Head of caudate nucleus (tissue), 42 donors: ENCODE measurements around the gene SCRN3.
A peak's percentile ranks its signal among the peaks of the same experiment; 100 is the strongest.
"Not testable (repeated sequence)": the region's sequence is repeated elsewhere in the genome, so short reads cannot be mapped to it uniquely, and the experiment has no call there.

Experiments
- DNase-seq, 42 donors: peaks; one replicate each; pipeline versions ENCODE4 v3.0.0 to v3.0.0-alpha.2; 2020 to 2021; ENCODE audit warnings: mixed read lengths in 7 of 42
- intact Hi-C: fragments of 100-400 bp; cut with DNase I; formaldehyde crosslinking; loops from one replicate; pipeline ENCODE4 v1.15.0; 2022

Gene SCRN3

DNA sequence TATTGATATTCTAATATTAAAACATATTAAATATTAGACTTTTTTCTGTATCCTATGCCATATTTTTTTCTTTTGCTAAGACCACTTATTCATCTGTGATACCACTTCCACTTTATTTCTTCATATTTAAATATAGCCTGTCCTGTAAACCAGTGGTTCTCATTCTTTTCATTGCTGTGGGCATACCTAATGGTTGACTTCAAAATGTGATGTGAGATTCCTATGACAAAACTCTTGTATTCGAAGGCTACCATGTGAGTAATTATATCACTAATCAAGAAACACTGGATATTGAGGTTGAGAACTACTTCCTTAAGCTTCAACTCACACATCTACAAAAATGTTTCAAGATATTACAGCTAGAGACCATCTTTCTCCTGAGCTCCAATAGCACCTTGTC, 3.6 kb downstream of the SCRN3 start:
- no peak for DNase-seq
- intact Hi-C loops = no loop called here

GRCh38 chr2:174400853-174401252, 5.3 kb downstream of the SCRN3 start:
- intact Hi-C loops = no loop called here
- DNase-seq = no peak

GRCh38 chr2:174403628-174404027, 8.1 kb downstream of the SCRN3 start:
- no peak for DNase-seq
- intact Hi-C loops = no loop called here

- intact Hi-C loops, DNase-seq: not testable (repeated sequence)
Observed at GRCh38 chr2:174410039-174410438, 14.5 kb downstream of the SCRN3 start.

DNA sequence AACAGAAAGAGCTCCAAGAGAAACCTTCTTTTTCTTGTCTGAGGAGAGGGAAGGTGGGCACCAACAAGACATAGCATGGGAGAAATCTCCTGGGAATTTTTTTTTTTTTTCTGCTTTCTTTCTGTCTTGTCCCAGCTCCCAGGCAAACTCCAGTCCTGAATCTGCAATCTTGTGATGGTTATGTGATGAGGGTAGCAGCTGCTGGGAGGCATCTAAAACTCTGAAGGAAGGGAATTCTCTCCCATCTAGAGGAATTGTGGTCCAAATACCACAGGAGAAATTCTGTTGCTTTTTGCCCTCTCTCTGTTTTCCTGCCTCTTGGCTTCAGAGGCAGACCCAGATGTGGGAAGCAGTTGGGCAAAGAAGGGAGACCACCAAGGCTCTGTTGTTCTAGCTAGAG, 16.7 kb downstream of the SCRN3 start:
- no peak for DNase-seq
- intact Hi-C loops = no loop called here

GRCh38 chr2:174428214-174428613, 32.7 kb downstream of the SCRN3 start:
- intact Hi-C loops = no loop called here
- DNase-seq = no peak

DNA sequence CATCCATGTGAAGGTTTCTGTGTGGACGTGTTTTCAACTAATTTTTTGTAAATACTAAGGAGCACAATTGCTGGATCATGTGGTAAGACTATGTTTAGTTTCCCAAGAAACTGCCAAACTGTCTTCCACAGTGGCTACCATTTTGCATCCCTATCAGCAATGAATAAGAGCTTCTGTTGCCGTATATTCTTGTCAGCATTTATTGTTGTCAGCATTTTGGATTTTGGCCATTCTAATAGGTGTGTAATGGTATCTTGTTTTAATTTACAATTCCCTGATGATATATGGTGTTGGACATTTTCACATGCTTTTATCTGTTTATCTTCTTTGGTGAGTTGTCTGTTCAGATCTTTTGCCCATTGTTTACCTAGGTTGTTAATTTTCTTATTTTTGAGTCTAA, 34.5 kb downstream of the SCRN3 start:
- no peak for DNase-seq
- intact Hi-C loops = no loop called here

- intact Hi-C loops = no loop called here
Observed at GRCh38 chr2:174431902-174432301, 36.4 kb downstream of the SCRN3 start.

DNA sequence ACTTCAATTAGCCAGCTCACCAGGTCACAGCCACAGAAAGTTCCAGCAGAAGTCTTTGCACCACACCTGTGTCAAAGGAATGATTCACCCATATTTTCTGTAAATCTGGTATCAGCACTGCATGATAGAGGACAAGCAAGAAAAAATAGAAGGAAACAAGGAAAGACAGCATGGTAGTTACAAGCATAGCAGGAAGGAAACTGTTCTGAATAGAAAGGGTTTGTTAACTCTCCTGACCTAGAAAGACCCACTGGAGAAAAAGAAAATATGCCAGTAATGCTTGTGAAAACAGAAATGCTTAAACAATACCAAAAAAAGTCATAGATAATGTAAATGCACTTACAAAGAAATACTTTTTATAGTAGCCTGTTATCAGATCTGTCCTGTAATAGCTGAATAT, 40.8 kb downstream of the SCRN3 start:
- no peak for DNase-seq
- intact Hi-C loops = no loop called here

More at GRCh38 chr2:174431902-174432301, 36.4 kb downstream of the SCRN3 start:
- no peak for DNase-seq

DNA sequence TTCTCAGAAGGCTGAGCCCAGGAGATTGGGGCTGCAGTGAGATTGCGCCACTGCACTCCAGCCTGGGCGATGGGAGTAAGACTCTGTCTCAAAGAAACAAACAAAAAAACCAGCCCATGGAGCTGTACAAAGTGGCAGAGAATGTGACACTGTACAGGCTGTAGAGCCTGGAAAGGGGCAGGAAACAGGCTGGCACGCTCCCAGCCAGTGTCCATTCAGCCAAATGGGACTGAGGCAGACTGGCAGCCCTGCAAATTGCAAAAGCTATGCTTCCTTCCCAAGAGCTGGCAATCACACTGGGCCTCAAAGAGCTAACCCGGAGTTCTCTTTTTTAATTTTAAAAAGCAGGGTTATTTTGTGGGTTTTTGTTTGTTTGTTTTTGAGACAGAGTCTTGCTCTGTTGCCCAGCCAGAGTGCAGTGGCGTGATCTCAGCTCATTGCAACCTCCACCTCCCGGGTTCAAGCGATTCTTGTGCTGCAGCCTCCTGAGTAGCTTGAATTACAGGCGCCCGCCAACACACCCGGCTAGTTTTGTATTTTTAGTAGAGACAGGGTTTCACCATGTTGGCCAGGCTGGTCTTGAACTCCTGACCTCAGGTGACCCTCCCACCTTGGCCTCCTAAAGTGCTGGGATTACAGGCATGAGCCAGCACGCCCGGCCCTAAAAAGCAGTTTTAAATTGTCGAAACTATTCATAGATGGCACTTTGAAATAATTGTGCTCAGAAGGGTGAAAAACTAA, 42.8 kb downstream of the SCRN3 start:
- intact Hi-C loops = no loop called here

DNA sequence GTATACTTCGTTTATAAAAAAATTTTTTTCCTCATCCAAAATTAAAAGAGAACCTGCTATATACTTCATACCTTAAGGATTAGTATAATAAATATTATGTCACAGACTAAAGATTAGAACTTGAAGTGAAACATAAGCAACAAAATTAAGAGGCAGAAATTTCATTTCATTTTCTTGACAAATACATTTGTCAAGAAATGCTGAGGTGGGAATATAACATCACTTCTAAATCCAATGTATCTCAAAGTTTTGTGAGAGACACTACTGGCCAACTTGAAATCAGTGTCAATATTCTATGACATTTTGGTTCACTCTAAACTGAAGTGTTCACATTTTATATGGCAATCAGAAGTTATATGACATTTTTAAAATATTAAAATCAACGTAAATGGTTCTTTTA, 43.8 kb downstream of the SCRN3 start:
- intact Hi-C loops = no loop called here
- no peak for DNase-seq

More for the DNA sequence above, 42.8 kb downstream of the SCRN3 start:
- DNase-seq = peak; percentile 56 to 95 (median 88)

DNA sequence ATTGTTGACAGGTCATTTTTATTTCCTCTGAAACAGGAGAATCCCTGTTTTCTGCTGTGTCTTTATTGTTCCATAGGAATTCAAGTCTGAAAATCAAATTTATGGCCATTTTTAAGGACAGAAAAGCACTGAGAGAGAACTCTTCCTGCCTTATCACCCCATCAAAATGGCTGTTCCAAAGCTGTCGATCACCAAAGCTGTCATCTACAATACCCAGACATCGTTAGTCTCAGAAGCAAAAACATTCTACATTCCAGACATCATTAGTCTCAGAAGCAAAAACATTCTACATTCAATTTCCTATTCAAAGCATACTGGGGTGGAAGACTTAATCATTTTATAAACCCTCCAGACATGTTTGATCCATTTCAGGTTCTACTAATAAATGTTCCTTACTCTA, 44.4 kb downstream of the SCRN3 start:
- no peak for DNase-seq
- intact Hi-C loops = no loop called here

DNA sequence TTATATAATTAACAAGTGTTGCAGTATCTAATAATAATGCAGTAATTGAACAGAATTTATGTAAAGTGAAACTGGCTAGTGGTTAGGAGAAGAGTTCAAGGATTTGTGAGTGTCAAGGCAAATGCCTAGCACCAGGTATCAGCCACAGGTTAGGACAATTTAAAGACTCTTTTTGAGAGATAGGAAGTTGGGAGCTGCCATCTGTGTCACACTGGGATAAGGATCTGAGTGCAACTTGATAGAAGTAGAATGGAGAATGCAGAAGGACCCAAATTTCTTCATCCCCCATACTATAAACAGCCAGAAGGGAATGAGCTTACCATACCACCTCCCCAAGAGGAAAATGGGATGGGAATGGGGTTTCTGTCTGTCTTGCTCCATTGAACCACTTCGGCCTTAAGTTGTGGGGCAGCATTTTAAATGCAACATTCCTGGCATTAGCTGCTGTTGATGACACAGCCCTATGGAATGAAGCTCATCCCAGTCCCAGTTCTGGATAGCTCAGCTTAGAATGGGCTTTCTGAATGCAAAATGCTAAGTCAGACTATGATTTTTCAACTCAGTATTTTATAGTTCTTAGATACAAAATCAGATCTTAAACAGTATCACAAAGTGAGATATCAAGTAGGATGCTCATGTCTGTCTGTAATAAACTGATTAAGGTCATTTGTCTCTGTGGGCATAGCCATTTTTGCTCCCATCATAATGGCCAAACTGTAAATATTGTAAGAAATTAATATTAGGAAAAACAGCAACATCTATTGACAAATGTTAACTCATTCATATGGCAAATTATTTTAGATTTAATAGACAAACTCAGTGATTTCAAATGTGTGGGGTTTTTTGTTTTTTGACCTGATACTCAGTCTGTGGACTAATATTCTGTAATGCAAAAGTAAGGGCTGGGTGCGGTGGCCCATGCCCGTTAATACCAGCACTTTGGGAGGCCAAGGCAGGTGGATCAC, 47.3 kb downstream of the SCRN3 start:
- DNase-seq = no peak
- intact Hi-C loops = no loop called here

DNA sequence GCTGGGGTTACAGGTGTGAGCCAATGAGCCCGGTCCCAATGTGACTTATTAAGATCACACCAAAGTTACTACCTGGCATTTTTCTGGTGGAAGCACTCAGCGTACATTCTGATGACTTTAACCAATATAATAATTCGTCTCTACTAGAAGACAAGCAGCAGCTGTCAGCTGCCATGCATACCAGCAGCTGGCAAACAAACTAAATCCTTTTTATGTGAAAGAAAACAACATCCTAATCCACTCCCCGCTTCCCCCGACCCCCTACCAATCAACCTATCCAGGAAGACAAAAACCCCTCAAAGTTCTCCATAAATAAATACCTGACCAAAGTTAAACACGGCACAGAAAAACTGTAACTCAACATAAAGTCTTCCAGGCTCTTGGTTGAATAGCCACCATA, 49.2 kb downstream of the SCRN3 start:
- no peak for DNase-seq
- intact Hi-C loops = no loop called here

DNA sequence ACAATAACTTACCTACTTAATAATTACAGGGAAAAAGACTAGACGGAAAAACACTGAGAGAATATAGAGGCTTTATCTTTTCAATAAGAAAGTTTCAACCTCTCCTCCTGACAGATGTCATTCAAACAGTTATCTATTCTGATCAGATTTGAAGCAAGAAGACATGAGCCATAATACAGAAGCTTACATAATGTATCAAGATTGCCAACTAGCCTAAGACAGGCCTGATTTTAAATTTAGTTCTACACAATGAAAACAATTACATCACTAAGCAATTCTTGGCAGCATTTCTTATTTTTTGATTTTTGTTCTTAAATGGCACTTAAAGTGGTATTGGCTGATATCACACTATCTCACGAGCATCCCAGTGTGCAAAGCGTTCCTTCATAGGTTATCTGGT, 49.7 kb downstream of the SCRN3 start:
- intact Hi-C loops = no loop called here
- no peak for DNase-seq

- intact Hi-C loops = no loop called here
- DNase-seq = no peak
Observed at GRCh38 chr2:174446531-174446930, 51.0 kb downstream of the SCRN3 start.

DNA sequence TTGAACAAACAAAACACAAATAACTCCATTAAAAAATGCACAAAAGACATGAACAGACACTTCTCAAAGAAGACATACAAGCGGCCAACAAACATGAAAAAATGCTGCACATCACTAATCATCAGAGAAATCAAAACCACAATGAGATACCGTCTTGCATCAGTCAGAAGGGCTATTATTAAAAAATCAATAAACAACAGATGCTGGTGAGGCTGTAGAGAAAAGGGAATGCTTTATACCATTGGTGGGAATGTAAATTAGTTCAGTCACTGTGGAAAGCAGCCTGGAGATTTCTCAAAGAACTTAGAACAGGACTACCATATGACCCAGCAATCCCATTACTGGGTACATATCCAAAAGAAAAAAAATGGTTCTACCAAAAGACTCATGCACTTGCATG, 53.5 kb downstream of the SCRN3 start:
- no peak for DNase-seq
- intact Hi-C loops = no loop called here

DNA sequence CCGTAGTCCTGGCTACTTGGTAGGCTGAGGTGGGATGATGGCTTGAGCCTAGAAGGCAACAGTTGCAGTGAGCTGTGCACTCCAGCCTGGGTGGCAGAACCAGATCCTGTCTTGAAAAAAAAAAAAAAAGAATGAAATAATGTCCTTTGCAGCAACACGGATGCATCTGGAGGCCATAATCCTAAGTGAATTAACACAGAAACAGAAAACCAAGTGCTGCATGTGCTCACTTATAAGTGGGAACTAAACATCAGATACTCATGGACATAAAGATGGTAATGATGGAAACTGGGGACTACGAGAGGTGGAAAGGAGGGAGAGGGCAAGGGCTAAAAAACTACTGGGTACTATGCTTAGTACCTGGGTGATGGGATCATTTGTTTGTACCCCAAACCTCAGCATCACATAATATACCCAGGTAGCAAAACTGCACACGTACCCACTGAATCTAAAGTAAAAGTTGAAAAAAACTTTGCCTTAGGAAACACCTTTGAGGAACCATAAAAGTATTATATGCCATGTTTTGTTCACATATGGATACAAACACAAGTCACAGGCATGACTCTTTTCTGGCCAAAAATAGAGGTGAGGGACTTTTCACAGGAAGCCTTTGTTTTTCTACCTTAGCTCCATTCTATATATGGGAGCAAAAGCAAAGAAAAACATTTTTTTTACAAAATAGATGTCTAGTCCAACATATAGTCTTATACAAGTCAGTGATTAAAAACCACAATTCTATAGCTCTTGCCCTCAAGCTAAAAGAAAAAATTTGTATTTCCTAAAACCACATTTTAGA, 54.7 kb downstream of the SCRN3 start:
- intact Hi-C loops = no loop called here
- no peak for DNase-seq

- intact Hi-C loops = no loop called here
- DNase-seq = no peak
Observed at GRCh38 chr2:174454566-174454965, 59.0 kb downstream of the SCRN3 start.

DNA sequence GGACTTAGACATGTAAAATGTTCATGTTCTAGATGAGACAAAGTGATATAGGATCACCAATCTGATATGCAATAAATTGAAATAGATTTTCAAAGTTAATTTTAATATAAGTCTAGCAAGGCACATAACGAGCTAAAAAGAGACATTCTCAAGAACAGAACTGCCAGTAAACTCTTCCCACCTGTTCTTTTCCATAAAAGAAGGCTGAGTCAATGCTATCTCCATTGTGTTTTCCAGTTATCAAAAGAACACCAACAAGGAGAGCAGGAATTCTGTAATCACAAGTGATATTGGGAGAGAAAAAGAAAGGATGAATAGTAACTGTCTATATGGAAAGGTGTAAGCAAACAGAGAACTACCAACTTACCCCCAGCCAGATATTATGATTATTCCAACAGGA, 65.7 kb downstream of the SCRN3 start:
- intact Hi-C loops = loop anchor here (10.0 kb wide), 2 partner anchors 64 to 234 kb away; no protein-coding TSS in a partner anchor
- DNase-seq = no peak
